NCI-H748 (cell line): Measurements from ENCODE around the gene ZNF563.

Experiments
- DNase-seq: peaks from one replicate; lab custom pipeline; 2025; ENCODE audit not compliant: unreplicated experiment; lab: John Stamatoyannopoulos, UW

The ZNF563 gene

DNA sequence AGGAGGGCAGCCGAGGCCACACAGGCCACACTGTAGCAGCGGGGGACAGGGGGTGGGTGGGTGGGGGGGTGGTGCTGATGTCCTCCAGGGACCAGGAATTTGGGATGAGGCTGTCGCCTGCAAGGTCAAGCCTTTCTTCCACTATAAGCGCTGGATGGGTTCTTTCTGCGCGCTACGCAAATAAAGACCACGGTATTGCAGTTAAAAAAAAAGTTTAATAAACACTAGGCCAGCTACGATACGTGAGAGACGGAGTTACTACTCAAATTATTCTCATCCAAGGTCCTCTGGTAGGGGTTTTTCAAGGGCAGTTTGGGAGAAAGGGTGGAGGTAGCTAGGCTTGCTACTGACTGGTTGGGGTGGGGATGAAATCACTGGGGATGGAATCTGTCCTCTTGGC, 38.2 kb downstream of the ZNF563 start:
- no peak for DNase-seq

DNA sequence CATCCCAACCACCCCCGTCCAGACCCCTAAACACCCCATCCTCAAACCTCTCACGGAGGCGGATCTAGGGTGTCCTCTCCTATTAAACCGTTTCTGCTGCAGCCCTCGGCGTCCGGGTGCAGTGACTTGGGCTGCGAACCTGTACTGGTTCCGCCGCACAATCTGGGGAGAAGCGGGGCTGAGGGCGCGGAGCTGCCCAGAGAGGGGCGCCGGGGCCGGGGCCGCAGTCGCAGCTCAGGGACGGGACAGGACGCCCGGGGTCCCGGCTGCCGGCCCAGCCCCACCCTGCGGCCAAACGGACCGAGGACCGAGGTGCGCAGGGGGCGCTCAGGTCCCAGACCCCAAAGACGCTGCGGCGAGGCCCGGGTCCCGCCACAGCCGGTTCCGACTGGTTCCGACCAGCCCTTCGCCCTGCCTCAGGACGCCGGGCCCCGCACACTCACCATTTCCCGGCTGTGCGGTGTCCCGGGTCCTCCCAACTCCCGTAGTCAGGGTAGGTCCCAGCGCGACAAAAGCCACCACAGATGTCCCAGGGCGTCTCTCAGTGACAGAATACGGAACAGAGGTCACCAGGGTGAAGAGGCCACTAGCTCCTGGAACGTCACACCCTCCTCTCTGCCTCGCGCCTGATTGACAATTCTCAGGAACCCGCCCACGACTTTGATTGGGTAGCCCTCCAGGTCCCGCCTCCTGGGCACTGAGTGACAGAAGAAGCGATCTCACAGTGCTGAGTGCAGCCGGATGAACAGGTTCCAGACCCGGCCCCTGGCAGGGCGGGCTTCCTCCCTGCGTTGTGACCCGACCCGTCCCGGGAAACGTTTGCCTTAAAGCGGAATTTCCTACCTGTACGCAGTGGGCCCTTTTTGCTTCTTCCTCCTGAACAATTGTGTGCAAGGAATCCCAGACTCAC, 38.9 kb downstream of the ZNF563 start, which contains the start of gene ZNF44:
Gene ZNF44 (minus strand): TSS at position 635 of the 910 bp plus-strand sequence. CDS start 189 bp downstream, at position 446.
- peak; percentile 93 for DNase-seq

DNA sequence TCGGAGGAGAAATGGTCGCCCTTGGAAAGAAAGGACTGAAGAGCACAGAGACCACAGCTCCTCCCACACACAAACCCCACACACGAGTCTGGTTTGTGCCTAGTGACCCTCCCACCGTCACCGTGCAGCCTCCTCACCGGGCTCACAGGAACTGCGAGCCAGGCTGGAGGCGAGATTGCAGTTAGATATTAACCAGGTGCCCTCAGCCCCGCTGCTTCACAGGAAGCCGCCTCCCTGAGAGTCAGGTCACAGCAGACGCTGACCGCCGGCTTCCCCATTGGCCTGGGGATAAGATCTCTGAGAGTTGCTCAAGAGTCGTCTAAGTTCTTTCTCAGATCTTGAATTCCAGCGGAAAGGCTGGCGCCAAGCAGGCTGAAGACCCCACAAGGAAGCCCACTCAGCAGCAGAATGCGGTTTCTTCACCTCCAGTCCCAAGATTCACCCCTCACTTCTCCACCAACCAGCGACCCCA, 39.6 kb downstream of the ZNF563 start:
- peak; percentile 49 for DNase-seq

DNA sequence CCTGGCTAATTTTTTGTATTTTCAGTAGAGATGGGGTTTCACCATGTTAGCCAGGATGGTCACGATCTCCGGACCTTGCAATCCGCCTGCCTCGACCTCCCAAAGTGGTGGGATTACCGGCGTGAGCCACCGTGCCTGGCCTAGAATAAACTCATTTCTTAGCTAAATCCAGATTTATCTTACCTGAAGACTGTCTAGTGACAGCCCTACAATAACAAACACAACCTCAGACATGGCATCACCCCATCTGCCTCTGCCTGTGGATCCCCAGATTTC, 43.7 kb downstream of the ZNF563 start:
- DNase-seq: no peak

DNA sequence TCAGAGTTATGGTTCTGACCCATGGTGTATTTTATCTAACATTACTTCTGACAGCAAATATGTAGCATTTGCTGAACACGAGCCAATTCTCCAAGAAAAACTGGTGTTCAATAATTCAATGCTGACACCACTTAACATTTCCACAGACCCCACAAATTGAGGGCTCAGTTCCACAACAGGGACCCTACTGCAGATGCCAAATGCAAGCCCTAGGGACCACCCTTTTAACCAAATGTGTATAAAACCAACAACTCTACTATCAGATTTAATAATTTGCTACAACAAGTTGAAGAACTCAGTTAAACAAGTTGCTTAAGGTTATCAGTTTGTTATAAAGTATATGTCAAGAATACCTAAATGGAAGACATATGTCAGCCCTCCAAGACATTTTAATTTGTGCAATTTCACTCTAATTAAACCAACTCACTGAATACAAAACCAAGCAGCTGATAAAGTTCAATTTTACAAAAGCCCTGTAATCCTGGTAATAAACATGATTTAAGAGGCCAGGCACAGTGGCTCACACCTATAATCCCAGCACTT, 45.4 kb downstream of the ZNF563 start:
- no peak for DNase-seq

DNA sequence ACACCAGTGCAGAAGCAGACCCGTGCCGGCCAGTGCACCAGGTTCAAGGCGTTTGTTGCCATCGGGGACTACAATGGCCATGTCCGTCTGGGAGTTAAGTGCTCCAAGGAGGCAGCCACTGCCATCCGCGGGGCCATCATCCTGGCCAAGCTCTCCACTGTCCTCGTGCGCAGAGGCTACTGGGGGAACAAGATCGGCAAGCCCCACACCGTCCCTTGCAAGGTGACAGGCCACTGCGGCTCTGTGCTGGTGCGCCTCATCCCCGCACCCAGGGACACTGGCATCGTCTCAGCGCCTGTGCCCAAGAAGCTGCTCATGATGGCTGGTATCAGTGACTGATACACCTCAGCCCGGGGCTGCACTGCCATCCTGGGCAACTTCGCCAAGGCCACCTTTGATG, 48.8 kb downstream of the ZNF563 start:
- no peak for DNase-seq

DNA sequence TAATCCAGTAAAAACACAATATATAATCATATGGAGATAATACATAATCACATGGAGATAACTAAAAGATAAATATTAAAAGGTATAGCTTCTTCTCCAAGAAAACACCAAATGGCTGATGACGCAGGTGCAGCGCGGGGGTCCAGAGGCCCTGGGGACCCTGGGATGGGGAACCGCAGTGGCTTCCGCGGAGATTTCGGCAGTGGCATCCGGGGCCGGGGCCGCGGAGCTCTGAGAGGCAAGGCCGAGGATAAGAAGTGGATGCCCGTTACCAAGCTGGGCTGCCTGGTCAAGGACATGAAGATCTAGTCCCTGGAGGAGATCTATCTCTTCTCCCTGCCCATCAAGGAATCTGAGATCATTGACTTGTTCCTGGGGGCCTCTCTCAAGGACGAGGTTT, 49.2 kb downstream of the ZNF563 start:
- no peak for DNase-seq

DNA sequence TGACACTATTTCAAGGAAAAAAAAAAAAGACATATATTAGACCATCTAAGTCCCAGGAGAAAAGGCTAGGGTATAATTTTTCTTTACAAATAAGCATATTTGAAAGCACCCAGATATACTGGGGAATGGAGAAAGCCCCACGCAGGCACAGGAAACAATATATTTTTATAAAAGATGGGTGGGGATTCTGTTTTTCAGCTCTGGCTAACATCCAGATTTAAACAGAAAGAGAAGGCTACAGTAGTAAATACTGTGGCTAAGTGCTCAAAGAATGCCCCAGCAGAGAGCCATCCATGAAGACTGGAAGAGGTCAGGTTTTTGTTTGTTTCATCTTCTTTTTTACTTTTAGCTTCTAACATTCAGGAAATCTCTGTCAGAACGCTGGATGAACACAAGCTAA, 54.7 kb downstream of the ZNF563 start:
- no peak for DNase-seq

DNA sequence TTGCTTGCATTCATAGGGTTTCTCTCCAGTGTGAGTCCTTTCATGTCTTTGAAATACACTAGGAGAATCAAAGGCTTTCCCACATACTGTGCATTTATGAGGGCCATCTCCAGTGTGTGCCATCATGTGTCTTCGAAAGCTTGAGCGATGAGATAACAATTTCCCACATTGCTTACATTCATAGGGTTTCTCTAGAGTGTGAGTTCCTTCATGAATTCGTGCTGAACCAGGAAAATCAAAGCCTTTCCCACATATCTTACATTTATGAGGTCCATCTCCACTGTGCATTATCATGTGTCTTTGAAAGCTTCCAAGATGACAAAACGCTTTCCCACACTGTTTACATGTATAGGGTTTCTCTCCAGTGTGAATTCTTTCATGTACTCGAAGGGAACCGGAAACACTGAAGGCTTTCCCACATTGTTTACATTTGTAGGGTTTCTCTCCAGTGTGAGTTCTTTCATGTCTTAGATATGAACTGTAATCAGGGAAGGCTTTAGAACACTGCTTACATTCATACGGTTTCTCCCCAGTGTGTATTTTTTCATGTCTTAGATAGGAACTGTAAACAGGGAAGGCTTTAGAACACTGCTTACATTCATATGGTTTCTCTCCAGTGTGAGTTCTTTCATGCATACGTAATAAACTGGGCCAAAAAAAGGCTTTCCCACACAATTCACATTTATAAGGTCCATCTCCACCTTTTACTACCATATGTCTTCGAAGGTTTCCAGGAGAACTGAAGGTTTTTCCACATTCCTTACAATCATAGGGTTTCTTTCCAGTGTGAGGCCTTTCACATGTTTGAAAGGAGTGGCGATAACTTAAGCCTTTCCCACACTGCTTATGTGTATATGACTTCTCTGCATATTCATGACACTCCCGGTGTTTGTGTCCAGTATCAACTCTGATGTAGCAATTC, 60.2 kb downstream of the ZNF563 start:
- DNase-seq: no peak

DNA sequence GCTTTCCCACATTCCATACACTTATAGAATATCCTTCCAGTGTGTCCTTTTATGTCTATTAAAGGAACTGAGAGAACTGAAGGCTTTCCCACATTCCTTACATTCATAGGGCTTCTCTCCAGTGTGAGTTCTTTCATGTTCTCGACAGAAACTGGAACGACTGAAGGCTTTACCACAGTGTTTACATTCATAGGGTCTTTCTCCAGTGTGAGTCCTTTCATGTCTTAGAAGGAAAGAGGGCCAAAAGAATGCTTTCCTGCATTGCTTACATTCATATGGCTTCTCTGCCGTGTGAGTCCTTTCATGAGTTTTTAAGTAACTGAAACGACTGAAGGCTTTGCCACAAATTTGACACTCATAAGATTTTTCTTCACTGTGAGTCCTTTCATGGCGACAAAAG, 61.0 kb downstream of the ZNF563 start:
- no peak for DNase-seq

DNA sequence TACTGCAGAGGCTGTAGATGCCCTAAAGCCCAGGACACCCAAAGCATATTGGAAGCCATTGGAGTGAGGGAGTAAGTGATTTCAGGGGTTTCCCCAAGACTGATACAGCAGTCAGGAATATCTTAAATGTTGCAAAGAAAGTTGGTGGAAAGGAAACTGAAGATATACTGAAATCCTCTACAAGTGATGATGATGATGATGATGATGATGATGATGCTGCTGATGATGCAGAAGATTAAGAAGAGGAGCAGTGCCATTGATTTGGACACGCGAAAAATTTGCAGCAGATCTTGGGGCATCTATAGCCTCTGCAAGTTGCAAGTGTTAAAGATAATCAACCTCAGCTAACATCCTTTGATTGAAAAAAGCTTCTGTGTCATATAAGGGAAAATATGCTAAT, 62.6 kb downstream of the ZNF563 start:
- DNase-seq: no peak
